ENCODE results near the gene ABHD17A.
"Not testable (repeated sequence)": the region's sequence is repeated elsewhere in the genome, so short reads cannot be mapped to it uniquely, and the experiment has no call there.

DNA sequence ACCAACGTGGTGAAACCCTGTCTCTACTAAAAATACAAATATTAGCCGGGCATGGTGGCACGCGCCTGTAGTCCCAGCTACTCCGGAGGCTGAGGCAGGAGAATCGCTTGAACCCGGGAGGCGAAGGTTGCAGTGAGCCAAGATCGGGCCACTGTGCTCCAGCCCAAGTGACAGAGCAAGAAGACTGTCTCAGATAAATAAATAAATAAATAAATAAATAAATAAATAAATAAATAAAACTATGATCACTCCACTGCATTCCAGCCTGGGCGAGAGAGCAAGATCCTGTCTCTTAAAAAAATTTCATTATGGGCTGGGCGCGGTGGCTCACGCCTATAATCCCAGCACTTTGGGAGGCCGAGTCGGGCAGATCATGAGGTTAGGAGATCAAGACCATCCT lies 1.1 kb upstream of the ABHD17A start:
- not testable (repeated sequence) for TF ChIP-seq POLR2A (IDR thresholded peaks at IDR 0.05; ENCODE audit: low read length); GATA1 (IDR thresholded peaks at IDR 0.05; ENCODE audit: low read depth, low read length)
